ENCODE results near the gene FSCN2.

Gene FSCN2

DNA sequence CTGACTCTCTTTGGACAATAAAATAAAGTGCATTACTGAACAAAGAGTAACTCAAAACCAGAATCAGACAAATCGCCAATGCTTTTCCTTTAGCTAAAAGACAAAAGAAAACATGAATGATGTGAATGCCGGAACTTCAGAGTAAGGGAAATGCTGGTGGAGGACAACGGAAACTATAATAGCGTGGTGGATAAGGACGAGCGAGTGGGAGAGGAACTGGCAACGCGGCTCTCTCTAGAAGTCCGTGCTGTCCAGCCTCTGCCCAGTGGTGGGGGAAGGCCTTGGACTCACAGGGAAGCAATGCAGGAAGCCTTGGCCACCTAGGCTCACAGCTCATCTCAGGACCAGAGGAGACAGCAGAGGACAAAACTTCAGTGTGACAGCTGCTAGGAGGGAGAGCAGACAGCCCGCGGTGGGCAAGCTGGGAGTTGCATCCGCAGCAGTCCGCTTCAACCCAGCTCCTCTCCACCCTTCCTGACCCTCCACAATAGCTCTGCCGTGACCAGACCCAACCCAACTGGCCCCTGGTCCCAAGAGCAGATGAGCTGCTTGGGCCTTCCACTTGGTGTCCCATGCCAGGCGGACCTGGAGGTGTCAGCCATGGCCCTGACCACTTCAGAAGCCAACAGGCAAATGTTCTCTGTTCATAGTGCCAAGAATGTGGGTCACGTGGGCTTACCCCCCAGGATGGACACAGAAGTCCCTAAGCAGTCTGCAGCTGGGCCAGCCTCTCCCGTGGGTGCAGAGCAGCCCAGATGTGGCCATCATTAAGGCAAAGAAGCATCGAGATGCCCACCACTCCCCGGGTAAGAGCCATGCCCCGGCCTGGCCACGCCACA is 29.3 kb downstream of the FSCN2 start:
- no peak for DNase-seq (ENCODE audit: low read depth, low spot score)

DNA sequence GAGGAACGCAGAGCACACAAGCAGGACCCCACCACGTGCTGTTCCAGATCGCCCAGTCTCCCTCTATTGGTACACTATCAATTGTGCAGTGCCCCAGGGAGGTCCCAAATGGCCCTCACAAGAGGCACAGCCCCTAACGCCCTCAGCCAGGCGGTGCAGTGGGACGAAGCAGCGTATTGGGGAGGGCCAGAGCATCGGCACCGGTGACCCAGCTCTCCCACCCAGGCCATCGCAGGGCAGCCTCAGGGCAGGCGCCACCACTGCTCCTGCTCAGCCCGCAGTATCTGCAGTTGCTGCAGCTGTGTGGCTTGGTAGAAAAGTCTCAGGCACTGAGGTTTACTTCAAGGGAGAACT is 29.9 kb downstream of the FSCN2 start:
- DNase-seq (ENCODE audit: low read depth, low spot score), result no peak

DNA sequence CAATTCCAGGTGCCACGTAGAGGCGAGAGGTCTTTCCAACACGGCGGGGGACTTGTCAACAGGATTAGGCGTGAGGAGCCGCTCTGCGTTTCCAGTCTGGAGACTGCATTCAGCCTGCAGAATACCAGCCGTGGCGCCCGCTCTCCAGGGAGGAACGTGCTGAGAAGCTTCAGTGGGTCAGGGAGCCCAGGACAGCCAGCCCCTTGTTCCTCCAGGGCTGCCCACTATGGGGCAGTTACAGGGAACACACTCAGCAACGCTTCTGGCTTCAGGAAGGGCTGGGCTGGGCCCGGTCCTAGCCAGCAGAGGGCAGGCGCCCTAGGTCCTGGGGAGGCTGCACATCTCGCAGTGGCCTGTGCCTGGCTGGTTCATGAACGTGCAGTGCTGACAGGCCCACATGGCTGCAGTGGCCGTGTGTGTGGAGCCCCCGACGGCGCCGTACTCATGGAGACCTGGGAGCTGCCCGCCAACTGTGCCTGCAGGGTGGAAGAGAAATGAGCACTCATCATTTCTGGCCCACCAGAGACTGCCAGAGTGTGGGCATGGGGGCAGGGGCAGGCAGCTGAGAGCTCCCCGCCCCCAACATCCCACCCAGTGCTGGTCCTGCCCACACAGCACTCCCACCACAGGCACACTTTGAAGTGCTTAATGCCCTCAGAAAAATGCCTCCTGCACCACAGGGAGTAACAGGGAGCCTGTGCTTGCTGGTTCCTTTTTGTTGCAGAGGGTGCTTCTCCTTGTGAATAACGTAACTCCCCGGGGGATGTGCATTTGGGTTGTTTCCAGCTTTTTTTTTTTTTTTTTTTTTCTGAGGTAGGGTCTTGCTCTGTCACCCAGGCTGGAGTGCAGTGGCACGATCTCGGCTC is 31.0 kb downstream of the FSCN2 start:
- no peak for DNase-seq (ENCODE audit: low read depth, low spot score)

DNA sequence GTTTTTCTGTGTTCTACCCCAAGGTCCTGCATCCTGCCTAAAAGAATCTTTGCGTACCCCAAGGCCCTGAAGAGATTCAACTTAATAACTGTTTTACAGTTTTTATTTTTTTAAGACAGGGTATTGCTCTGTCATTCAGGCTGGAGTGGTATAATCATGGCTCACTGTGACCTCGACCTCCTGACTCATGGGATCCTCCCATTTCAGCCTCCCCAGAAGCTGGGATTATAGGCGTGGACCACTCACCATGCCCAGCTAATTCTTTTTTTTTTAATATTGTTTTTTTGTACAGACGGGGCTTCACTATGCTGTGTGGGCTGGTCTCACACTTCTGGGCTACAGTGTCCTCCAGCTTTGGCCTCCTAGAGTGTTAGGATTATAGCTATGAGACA is 33.3 kb downstream of the FSCN2 start:
- DNase-seq (ENCODE audit: low read depth, low spot score), result no peak

DNA sequence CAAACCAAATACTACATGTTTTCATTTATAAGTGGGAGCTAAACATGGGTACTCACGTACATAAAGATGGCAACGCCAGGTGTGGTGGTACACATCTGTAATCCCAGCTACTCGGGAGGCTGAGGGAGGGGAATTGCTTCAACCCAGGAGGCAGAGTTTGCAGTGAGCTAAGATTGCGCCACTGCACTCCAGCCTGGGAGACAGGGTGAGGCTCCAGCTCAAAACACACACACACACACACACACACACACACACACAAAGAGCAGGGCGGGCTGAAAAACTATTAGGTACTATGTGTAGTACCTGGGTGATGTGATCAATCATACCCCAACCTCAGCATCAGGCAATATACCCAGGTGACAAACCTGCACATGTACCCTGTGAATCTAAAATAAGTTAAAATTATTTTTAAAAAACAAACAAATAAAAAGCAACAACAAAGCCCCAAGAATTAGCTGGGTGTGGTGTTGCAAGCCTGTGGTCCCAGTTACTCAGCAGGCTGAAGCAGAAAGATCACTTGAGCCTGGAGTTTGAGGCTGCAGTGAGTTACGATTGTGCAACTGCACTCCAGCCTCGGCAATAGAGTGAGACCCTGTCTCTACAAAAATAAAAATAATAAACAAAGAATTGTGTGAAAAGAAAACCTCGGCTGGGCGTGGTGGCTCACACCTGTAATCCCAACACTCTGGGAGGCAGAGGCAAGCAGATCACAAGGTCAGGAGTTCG is 35.8 kb downstream of the FSCN2 start:
- DNase-seq (ENCODE audit: low read depth, low spot score), result no peak

DNA sequence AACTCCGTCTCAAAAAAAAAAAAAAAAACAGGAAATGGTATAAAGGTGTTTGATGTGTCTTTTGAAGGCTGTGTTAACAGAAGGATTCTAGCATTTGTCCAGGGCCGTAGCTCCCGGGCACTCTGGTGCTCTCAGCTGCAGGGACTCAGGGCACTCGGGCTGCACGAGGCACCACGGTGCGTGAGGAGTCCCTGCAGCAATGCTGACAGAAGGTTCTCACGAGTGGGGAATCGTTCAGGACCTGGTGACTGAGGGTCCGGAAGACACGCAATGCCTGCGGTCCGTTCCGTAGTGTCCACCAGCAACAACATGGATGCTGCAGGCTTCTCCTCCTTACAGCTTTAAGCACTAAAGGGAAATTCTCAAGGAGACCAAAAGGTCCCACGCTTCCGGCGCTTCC is 36.6 kb downstream of the FSCN2 start:
- no peak for DNase-seq (ENCODE audit: low read depth, low spot score)

DNA sequence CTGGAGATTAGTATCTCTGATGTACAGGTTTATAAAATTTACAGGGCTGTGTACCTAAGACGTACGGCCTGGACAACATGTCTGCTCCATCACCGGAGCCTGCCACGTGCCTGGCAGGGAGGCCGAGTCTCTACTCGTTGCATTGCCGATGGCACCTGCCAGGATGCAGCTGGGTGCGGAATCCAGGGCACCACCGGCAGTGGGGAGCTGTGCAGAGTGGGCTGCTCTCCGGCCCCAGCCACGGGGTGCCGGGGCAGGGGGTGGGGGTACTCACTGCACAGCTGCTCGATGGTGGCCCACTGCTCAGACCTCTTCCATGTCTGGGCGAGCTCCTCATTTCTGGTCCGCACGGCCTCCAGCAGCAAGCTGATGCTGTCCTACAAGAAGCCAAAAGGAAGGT is 37.1 kb downstream of the FSCN2 start:
- no peak for DNase-seq (ENCODE audit: low read depth, low spot score)

DNA sequence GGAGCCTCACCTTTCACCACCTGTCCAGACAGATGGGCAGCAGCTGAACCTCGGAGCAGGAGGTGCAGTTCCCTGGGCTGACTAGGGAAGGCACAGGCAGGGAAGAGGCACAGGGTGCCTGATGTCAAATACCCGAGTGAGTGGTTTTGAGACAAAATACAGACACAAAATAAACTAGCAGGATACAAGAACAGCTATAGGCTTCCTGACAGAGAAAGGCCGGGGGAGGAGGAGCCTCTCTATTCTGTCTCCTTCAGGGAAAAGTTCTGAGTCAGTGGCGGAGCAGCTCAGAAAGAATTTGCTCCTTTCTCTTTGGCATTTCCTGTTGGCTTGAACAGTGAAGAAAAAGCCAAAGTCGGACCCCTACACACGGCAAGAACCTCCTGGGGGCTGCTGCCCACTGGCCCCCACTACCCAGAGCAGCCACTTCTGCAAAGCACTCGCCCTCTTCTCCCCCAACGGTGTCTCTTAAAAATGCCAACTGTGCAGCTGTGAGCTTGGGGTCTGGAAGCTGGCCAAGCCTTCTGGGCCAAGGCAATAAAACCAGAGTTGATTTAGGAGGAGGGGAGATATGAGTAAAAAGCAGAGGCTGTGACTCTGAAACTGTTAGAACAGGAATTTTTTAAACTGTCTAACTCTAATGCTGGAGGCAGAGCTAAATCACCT is 38.4 kb downstream of the FSCN2 start:
- no peak for DNase-seq (ENCODE audit: low read depth, low spot score)

DNA sequence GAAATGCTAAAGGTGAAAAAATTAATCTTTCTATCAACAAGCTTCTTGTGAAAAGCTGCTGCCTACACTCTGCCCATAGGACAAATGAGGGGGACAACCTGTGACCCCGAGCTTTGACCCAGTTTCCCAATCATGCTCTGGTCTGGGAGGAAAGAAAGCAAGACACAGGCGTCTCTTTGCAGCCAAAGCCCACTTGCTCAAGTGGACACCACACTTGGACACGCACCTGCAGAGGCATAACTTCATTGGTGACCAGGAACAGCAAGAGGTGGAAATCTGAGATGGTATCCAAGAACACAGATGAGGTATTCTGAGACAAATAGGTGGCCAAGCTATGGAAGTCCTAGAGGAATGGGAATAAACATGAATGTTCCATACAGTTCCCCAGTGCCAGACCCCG is 39.0 kb downstream of the FSCN2 start:
- DNase-seq (ENCODE audit: low read depth, low spot score), result no peak

DNA sequence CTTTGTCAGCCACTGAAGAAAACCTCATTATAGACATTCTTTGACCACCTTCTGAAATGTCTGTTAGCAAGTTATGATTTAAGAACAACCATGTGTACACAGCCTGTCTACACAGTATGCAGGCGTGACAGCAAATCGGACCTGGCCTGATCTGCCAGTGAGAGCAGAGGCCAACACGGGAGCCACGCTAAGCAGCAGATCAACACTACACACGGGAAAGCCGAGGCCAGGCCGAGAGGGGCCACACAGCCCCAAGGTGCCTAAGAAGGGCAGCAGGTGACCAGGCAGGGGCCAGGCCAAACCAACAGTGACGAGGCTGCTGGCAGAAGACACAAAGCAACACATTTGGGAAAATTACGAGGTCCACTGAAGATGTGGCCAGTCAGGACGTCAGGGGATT is 40.2 kb downstream of the FSCN2 start:
- DNase-seq (ENCODE audit: low read depth, low spot score), result no peak

DNA sequence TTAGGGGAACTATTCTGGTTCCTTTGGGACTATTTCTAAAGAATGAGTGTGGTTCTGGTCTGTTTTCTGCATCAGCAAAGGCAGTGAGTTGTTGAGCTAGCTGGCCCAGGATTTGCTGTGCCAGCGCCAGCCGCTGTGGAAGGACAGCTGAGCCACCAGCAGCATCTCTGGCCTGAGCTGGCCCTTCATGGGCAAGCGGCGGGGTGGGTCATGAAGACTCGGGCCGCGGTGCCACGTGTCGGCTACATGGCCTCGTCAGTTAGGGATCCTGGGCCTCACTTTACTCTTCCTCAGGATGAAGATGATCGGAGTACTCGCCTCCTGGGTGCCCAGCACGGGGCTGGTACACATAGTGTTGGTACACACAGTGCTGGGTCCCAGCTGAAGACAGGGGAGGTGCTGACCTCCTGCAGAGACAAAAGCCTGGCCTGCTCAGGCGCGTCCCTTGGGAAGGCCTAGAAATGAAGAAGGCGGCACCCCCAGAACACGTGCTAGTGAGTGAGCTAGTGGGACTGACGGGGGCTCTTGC is 41.9 kb downstream of the FSCN2 start:
- no peak for DNase-seq (ENCODE audit: low read depth, low spot score)

DNA sequence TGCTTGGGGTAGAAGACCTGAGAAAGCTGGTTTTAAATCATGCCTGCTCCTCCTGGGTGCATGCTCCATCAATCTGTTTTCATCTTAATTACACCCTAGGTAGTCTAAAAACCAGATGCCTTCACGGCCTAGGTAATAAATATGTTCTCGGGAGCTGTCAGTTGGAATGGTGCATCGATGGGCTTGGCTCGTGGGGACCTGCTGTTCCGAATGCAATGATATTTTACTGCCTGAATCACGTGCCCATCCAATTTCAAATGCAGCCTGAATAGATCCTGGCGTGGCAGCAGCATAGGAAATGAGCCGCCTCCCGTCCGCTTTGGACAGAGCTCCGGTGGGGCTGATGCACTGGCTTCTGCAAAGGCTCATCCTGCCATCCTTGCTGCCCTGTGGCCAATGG is 42.8 kb downstream of the FSCN2 start:
- no peak for DNase-seq (ENCODE audit: low read depth, low spot score)

DNA sequence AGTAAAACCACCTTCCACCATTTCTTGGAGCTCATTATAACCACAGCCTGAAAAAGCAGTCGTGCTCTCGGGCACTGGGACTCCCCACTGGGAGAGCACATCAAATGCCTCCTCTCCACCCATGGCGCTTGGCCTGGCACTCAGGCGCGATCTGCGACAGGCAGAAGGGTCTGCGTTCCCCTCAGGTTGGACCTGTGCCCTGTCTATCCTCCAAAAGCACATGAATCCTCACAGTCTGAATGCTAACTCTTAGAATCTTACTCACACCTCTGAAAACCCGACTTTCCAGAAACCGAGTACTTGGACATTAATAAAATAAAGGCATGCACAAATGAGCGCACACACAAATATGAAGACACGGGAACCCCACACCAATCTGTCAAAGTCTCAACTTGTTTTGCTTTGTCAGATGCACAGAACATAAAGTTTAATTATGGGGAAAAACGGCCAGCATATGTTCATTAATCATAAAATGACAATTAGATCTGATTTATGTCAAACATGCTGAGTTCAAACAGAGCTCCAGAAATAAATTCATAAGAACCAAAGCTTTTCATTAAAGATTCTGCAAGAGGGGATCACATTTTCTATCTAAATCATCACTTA is 44.5 kb downstream of the FSCN2 start:
- DNase-seq (ENCODE audit: low read depth, low spot score), result no peak

DNA sequence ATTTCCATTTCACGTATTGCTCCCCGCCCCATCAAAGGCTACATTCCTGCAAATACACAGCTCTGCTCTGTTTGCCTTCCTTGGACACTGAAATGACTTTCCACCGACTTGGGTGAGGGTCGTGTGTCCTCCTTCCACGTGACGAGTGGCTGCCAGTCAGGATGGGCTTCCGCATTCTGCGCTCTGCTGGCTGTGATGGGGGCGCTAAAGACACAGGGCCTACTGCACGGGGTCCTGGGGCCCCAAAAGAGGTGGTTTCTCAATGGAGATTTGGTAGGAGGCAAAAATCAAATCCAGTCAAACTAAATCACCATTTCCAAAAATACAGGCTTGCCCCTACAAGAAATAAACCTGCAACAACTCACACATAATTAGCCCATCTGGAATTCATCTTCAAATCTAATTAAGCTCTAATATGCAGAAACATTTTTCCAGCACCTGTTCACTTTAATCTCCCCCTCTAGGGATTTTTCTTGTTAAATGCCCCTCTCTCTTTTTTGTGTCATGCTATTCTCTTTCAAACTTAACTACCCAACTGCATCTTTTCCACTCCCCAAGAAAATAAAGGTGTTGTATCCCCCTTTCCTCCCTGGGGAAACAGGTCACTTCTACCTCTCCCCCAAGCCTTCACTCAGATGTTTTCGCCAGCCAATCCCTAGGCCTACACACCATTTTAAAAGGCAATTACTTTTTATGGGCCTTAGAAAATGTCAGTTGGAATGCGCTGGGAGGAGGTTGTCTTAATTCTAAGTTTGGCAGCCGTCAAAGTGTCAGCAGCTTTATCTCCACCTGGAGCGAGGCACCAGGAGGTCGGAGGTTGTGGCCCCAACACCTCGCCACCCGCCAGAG is 45.8 kb downstream of the FSCN2 start:
- no peak for DNase-seq (ENCODE audit: low read depth, low spot score)

DNA sequence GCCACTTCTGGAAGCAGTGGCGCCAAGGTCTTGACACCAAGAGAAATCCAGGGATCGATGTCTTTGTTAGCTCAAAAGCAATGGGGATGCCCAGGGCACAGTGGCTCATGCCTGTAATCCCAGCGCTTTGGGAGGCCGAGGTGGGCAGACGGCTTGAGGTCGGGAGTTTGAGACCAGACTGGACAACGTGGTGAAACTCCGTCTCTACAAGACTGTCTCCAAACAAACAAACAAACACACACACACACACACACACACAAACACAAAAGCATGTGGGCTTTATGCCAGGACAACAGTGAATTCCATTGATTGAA is 46.4 kb downstream of the FSCN2 start:
- no peak for DNase-seq (ENCODE audit: low read depth, low spot score)

DNA sequence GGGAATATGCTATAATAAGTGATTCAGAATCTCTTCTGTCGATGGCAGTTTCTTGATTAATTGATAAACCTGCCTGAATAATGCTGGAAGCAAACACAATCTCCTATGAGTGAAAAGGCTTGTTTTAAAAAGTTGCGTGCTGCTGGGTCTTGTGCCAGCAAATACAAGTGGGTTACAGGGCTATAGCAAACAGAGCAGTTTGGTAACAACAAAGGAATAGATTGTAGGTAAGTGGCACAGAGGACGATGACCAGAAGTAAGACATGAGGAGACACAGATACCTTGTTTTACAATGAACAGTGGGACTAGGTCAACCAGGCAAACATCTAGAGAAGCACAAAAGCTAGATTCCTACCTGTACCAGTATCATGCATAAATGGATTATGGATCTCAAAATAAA is 47.7 kb downstream of the FSCN2 start:
- DNase-seq (ENCODE audit: low read depth, low spot score), result no peak

DNA sequence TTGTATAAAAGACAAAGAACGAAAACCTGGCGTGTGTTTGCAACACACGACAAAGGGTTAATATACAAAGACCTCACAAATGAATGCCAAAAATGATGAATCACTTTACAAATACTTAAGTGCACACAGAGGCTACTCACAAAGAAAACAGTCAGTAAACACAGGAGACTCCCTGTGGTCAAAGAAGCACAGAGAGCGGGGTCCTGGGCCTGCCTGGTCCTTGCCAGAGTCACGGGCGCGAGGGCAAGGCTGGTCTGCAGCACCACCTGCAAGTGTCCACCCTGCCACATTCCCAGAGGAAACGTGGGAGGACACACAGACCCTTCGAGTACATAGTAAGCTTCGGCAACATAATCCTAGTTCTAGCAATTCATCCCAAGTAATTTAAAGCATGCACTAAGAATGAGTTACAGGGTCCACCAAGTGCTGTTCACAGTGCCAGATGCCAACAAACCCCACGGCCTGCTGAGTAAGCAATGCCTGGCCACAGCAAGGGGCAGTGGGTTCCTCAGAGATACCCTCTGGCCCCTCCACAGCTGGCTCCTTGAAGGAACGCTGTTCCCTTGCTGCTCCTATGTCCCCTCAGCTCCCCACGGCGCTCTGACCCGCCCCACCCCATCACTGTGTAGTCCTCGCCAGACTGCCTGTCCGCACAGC is 48.6 kb downstream of the FSCN2 start:
- DNase-seq (ENCODE audit: low read depth, low spot score), result no peak

DNA sequence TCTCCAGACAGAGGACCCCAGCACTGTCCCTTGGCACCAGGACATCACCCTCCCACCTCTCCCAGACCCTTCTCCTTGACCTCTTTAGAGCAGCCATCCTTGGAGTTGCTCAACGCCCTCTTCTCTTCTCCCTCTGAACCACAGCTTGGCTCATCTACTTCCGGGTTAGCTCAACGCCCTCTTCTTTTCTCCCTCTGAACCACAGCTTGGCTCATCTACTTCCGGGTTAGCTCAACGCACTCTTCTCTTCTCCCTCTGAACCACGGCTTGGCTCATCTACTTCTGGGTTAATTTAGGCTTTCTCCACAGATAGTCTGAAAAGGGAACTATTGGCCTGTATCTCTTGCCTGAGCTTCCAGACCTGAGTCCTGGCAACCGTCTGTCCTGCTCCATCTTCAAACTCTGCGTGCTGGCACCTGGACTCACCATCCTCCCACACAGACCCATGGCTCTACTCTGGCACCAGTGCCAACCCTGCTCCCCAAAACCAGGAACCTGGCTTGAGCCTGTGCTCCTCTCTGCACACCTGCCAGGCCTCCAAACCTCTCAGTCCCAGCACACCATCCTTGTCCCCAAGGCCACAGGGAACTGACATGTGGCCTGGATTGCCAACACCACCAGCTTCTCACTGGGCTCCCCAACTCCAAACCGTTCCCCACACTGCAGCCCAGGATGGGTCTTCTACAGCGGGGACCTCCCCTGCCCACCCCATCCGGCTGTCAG is 49.3 kb downstream of the FSCN2 start:
- DNase-seq (ENCODE audit: low read depth, low spot score), result no peak

DNA sequence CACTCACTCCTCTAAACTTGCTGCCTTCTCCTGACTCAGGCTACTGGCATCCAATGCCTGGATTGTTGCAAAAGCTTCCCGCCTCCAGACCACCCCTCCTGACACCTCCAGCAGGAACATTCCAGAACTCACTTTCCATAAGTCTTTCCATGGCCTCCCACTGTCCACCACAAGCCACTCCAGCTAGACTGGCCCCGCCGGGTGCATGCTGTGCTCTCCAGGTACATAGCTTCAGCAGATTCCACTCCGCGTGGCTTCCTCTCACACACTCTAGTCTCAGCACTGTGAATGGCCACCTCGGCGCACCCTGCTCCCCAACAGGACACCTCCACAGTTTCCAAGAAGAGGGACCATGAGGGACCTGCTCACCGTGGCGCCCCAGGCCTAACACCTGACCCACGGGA is 49.9 kb downstream of the FSCN2 start:
- no peak for DNase-seq (ENCODE audit: low read depth, low spot score)
